Measurements from ENCODE around the gene CCP110. TPM values are rescaled to one million over a fixed set of nuclear protein-coding genes. Genes with fewer than 3 reads are reported as not detected.

CCP110 gene
- total and polyA plus RNA-seq, 2 of the 13 experiments (the other 11 are each of a cell fraction or from before 2014, with no cell fraction given) = 10.0 to 11.1 TPM

- TF ChIP-seq HMGXB3 (CRISPR knock-in tag; IDR thresholded peaks at IDR 0.05; ENCODE audit: borderline replicate concordance) (peak; percentile 92), ZNF749 (CRISPR knock-in tag; IDR thresholded peaks at IDR 0.05; ENCODE audit: borderline replicate concordance) (no peak; the same call in 1 of the 2 replicates), SP5 (CRISPR knock-in tag; IDR thresholded peaks at IDR 0.05; ENCODE audit: borderline replicate concordance, low read depth) (peak; percentile 57; the same call in 1 of the 2 replicates), HNRNPLL (IDR thresholded peaks at IDR 0.05; ENCODE audit: low read depth, low read length, poor library complexity, severe bottlenecking) (peak; percentile 87), HDAC6 (IDR thresholded peaks at IDR 0.05; ENCODE audit: low read depth, low read length) (no peak), DR1 (CRISPR knock-in tag; IDR thresholded peaks at IDR 0.05) (peak; percentile 61), ZNF563 (CRISPR knock-in tag; IDR thresholded peaks at IDR 0.05) (peak; percentile 79), ZNF569 (CRISPR knock-in tag; IDR thresholded peaks at IDR 0.05; ENCODE audit: borderline replicate concordance) (0 out of 2 replicates have a peak, but pooled peaks have one; percentile 79), JUNB (CRISPR knock-in tag; IDR thresholded peaks at IDR 0.05; ENCODE audit: borderline replicate concordance) (peak; percentile 53; the same call in 1 of the 2 replicates), ZFP91 (CRISPR knock-in tag; IDR thresholded peaks at IDR 0.05; ENCODE audit: borderline replicate concordance) (peak; percentile 86), ZNF879 (CRISPR knock-in tag; IDR thresholded peaks at IDR 0.05) (no peak; the same call in 1 of the 2 replicates), NR1H2 (CRISPR knock-in tag; IDR thresholded peaks at IDR 0.05; ENCODE audit: borderline replicate concordance, low read depth) (no peak), ZNF652 (CRISPR knock-in tag; IDR thresholded peaks at IDR 0.05; ENCODE audit: borderline replicate concordance, low read depth) (no peak; the same call in 1 of the 2 replicates), KLF6 (CRISPR knock-in tag; IDR thresholded peaks at IDR 0.05) (no peak), ZMAT5 (CRISPR knock-in tag; IDR thresholded peaks at IDR 0.05; ENCODE audit: borderline replicate concordance, low read depth) (no peak), MED1 (CRISPR knock-in tag; IDR thresholded peaks at IDR 0.05) (0 out of 2 replicates have a peak, but pooled peaks have one; percentile 21), E2F5 (CRISPR knock-in tag; conservative IDR thresholded peaks at IDR 0.05) (peak; percentile 55; the same call in 1 of the 2 replicates), MYNN (CRISPR knock-in tag; IDR thresholded peaks at IDR 0.05; ENCODE audit: low read depth) (0 out of 2 replicates have a peak, but pooled peaks have one; percentile 73), PAX8 (CRISPR knock-in tag; IDR thresholded peaks at IDR 0.05; ENCODE audit: borderline replicate concordance) (peak; percentile 92; the same call in 1 of the 2 replicates)
These were observed at the start of gene CCP110 (continued) for GRCh38 chr16:19523559-19524355.
